Activated CD4-positive, CD25-positive, alpha-beta regulatory T cell treated with anti-CD3 and anti-CD28 coated beads, Interleukin-2, amount 50 U/mL, for 24 hours (primary cell): ENCODE results near the gene AFMID.

ENCODE experiments used
- ATAC-seq, 2 donors: fragments of 150-1000 bp; cut with Tn5 transposase; one replicate each; pipeline ENCODE4 v1.10.0; 2021; ENCODE audit warnings: mild to moderate bottlenecking in 1 of 2, moderate library complexity in 1 of 2

Gene AFMID

GRCh38 chr17:78256707-78257591 is 69.8 kb downstream of the AFMID start:
- ATAC-seq = no peak
